ENCODE results near the gene ZNG1A. TPM values are rescaled to one million over a fixed set of nuclear protein-coding genes. Genes with fewer than 3 reads are reported as not detected.

Gene ZNG1A
- 15.8 and 19.5 TPM in 2 replicates for total RNA-seq

DNA sequence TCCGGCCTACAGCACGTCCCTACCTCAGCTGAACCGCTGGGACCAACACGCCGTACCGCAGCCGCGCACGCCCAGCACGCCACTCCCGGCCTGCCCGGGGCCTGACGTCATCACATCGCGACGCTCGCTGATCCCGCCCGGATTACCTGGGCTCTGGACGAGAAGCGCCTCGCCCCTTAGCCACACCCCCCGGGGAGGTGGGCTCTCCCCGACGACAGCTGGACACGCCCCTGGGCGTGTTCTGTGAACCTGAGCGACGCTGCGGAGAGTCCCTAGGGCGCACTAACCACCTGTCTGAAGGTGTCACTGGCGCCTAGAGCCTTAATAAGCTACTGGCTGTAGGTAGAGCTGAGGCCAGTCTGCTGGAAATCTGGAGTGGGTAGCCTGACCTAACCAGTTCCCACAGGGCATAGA, at the start of gene ZNG1A:
Gene ZNG1A, minus strand, starts transcription at position 87 of the 414 bp plus-strand sequence. CDS start 87 bp downstream, outside the sequence.

DNA sequence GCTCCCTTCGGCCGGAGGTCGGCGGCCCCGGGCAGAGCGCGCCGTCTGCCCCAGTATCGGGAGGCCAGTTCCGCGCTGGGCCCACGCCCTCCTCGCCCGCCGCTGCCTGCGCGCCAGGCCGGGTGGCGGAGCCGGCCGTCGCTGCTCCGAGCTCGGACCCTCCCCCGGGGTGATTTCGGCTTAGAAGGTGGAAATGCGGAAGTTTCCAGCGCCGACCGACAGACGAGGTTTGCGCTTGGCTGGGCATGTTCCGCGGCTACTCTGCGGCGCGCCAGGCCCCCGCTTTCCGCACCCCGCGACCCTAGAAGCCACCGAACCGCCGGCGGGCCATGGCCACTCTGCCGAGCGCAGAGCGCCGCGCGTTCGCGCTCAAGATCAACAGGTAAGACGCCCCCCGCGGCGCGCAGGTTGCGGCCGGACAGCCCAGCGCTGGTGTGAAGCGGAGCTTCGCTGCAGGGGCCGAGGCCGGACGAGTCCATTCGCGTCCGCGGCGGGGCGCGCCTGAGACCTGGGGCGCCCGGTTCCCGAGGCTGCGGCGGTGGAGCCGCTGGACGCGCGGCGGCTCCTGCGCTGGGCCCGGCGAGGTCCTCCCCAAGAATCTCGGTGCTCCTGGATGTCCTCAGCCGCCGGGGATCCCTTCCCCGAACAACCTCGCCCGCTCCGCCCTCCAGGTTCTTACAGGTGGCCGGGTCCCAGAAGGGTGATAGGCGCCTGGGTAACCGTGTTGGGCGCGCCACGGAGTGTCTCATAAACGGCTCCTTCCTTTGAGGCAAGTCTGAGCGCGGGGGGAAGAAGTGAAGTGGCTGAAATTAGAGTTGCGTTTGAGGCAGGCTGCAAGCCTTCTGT, 36.0 kb upstream of the ZNG1A start, which contains the start of gene DOCK8:
Gene DOCK8, plus strand, starts transcription at position 218 of the 846 bp plus-strand sequence. Its CDS starts 112 bp downstream, at position 330.

GRCh38 chr9:117995-118467, 60.8 kb downstream of the ZNG1A start, which contains the start of gene FOXD4:
TSS of gene FOXD4 (minus strand) at chr9:118417. CDS start at chr9:118119, 298 bp downstream.

Other genes starting within 250 kb of the ZNG1A start
- gene WASHC1, start 149.6 kb downstream of the ZNG1A start, total RNA-seq: 5.1 and 5.5 TPM in 2 replicates
- gene FOXD4, start 60.6 kb downstream of the ZNG1A start, total RNA-seq: under 0.01 and 0.39 TPM in 2 replicates
- under 0.01 and 0.59 TPM in 2 replicates for gene DOCK8, start 35.8 kb upstream of the ZNG1A start, total RNA-seq

Data from subcutaneous preadipocyte (primary cell).